ENCODE data around the gene FUZ. TPM values are rescaled to one million over a fixed set of nuclear protein-coding genes. Genes with fewer than 3 reads are reported as not detected.

Gene FUZ
- total RNA-seq, 4 donors from 2014 or later, result 4.7 to 13.7 (median 8.1) TPM

DNA sequence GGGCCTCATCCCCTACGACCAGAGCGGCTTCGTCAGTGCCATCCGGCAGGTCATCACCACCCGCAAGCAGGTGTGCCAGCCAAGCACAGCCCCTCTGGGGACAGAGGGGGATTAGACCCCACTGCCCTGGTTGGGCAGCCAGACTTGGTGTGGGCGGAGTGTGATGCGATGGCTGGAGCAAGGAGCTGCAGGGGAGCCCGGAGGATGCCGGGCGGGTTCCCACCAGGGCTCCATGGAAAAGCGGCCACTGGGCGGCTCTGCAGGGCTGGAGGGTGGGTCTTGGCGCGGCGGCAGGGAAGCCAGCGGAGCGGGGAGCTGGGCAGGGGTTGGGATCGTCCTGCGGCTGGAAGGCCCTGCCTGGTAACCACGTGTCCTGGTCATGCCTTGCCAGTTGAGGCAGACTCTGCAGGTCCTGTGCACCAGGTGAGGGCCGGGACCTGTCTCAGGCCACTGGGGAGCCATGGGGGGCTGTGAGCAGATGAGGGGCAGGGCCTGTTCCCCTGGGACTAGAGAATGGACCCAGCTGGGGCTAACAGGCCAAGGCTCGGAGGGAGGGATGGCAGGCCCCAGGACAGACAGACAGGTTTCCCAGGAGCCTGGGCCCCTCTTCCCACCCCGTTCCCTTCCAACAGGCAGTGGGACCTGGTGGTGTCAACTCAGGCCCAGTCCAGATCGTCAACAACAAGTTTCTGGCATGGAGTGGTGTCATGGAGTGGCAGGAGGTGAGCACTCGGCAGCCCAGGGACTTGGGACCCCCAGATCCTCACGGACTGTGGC, 44.2 kb upstream of the FUZ start:
- Histone ChIP-seq H3K27ac (no peak overlapping the region), H3K27me3 (no peaks in the 10 kb centered on the region), H3K36me3 (peaks cover 32 to 82% (median 39%) of the 10 kb centered on the region in 3 donors), H3K4me3 (no peak overlapping the region), H3K9me3 (no peaks in the 10 kb centered on the region), H3K4me1 (peaks cover 8 to 43% (median 22%) of the 10 kb centered on the region in 3 donors)
- TF ChIP-seq, protein P1, sequence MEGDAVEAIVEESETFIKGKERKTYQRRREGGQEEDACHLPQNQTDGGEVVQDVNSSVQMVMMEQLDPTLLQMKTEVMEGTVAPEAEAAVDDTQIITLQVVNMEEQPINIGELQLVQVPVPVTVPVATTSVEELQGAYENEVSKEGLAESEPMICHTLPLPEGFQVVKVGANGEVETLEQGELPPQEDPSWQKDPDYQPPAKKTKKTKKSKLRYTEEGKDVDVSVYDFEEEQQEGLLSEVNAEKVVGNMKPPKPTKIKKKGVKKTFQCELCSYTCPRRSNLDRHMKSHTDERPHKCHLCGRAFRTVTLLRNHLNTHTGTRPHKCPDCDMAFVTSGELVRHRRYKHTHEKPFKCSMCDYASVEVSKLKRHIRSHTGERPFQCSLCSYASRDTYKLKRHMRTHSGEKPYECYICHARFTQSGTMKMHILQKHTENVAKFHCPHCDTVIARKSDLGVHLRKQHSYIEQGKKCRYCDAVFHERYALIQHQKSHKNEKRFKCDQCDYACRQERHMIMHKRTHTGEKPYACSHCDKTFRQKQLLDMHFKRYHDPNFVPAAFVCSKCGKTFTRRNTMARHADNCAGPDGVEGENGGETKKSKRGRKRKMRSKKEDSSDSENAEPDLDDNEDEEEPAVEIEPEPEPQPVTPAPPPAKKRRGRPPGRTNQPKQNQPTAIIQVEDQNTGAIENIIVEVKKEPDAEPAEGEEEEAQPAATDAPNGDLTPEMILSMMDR (IDR thresholded peaks at IDR 0.05), result no peak
- no peak for TF ChIP-seq POLR2A (IDR thresholded peaks at IDR 0.05)
- DNase-seq, result no peak
- intact Hi-C loops (cut with DNase I), result no loop called here
- WGBS, 2 donors, result 82 to 90% methylated on average over 10 to 11 of the region's 26 CpGs

DNA sequence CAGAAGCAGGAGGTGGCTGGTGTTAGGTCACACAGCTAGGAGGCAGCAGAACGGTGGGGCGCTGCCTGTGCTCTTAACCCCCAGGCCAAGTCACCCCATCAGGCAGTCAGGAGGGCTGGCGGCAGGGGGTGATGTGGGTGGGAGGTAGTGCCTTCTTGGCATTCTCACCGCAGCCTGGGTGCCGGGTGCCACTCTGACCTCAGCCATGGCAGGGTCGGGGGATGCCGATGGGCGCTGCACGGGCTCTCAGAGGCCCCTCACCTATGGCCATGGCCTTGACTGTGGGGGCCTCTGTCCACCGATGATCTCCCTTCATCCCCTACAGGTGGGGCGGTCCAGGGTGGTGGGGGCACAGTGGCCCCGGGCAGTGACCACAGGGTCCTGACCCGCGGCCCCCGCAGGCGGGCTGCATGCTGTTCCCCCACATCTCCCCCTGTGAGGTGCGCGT, 43.5 kb upstream of the FUZ start:
- no peak for DNase-seq
- no peak overlapping the region for H3K4me3 ChIP-seq
- H3K9me3 ChIP-seq, result no peaks in the 10 kb centered on the region
- WGBS, 2 donors, result 62 to 100% methylated on average over 4 to 5 of the region's 18 CpGs
- no peak overlapping the region for H3K27ac ChIP-seq
- peaks cover 26 to 75% (median 37%) of the 10 kb centered on the region in 3 donors for H3K36me3 ChIP-seq
- no peaks in the 10 kb centered on the region for H3K27me3 ChIP-seq
- no peak for TF ChIP-seq POLR2A (IDR thresholded peaks at IDR 0.05)
- TF ChIP-seq, protein P1 (IDR thresholded peaks at IDR 0.05), result no peak
- peaks cover 8 to 48% (median 26%) of the 10 kb centered on the region in 3 donors for H3K4me1 ChIP-seq
- intact Hi-C loops (cut with DNase I), result no loop called here

DNA sequence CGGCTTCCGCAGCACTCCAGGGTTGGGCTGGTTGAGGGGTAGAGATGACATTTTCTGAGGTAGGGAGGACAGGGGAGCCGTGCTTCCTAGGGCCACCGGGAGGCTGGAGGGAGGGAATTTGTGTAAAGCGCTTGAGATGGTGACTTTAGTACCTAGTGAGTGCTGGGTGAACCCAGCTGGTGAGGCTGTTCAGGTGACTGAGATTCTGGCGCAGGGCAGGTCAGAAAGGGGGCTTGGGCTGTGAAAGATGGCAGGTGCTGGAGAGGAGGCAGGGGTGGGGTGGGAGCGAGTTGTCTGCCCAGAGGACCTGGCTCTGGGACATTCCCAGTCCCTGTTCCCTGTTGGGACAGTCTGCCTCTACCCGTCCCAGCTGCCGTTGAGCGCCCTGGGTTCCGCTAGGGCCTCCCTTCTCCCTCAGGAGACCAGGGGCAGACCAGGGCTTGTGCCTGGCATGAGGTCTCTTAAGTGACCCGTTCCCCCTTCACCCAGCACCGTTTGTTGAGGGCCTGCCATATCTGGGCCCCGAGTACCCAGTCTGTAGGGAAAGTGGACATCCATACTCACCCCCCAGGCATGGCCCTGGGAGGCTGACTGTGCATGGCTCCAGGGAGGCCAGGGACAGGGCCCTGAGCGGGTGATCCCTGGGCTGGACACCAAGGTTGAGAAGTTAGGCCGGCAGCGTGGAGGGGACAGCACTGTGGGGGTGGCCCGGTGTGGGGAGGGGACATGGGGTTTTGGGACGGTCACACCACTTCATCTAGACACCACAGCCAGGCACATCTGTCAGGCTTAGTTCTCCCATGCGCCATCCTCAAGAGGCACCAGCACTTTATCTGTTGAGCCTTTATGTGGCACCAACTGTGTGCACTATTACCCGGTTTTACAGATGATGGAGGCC, 42.8 kb upstream of the FUZ start:
- Histone ChIP-seq H3K27me3 (no peaks in the 10 kb centered on the region), H3K9me3 (no peaks in the 10 kb centered on the region), H3K36me3 (peaks cover 24 to 68% (median 36%) of the 10 kb centered on the region in 3 donors), H3K27ac (no peak overlapping the region), H3K4me3 (no peak overlapping the region), H3K4me1 (peaks cover 6 to 42% (median 22%) of the 10 kb centered on the region in 3 donors)
- 69 to 82% methylated on average over 7 to 9 of the region's 21 CpGs for WGBS, 2 donors
- intact Hi-C loops (cut with DNase I), result no loop called here
- DNase-seq, result no peak
- TF ChIP-seq, protein P1 (IDR thresholded peaks at IDR 0.05), result no peak
- no peak for TF ChIP-seq POLR2A (IDR thresholded peaks at IDR 0.05)

DNA sequence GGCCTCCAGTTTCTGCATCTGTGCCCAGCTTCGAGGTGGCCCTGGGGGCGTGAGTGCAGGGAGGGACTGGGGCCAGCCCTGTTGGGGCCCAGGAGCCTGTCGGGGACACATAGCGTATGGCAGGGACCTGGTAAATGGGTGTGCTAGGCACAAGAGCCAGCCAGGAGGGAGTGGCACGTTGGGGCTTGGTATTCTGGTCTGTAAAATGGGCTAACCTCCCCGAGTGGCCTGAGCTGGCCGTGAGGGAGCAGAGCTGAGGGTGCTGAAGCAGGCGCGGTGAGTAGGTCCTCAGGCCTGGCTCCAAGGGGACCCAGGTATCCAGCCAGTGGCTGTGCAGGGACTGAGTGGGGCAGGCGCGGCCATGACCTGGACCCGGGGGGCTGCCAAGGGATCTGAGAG, 42.2 kb upstream of the FUZ start:
- no peak for TF ChIP-seq POLR2A (IDR thresholded peaks at IDR 0.05)
- TF ChIP-seq, protein P1 (IDR thresholded peaks at IDR 0.05), result no peak
- Histone ChIP-seq H3K27ac (no peak overlapping the region), H3K4me1 (peaks cover 6 to 37% (median 19%) of the 10 kb centered on the region in 3 donors), H3K27me3 (no peaks in the 10 kb centered on the region), H3K9me3 (no peaks in the 10 kb centered on the region), H3K36me3 (peaks cover 17 to 62% (median 29%) of the 10 kb centered on the region in 3 donors), H3K4me3 (no peak overlapping the region)
- intact Hi-C loops (cut with DNase I), result no loop called here
- 83% methylated on average over 4 of the region's 12 CpGs; no CpG with 5 or more reads in 1 of the 2 donors for WGBS, 2 donors
- DNase-seq, result no peak

Data from esophagus squamous epithelium (tissue), 5 donors.